GM21786 (cell line): ENCODE measurements around the gene ATG12.
"Not testable (repeated sequence)": the region's sequence is repeated elsewhere in the genome, so short reads cannot be mapped to it uniquely, and the experiment has no call there.

Experiments
- ATAC-seq: cut with Tn5 transposase; IDR thresholded peaks from one replicate; pipeline ENCODE4 v1.9.1; 2021; ENCODE audit not compliant: unreplicated experiment

The ATG12 gene

GRCh38 chr5:115841382-115842088, at the start of gene ATG12, which contains the start of gene AP3S1:
Gene ATG12, minus strand, starts transcription at chr5:115841565. Its CDS starts 13 bp downstream, at chr5:115841552.
Gene AP3S1, plus strand, starts transcription at chr5:115841935. Its CDS starts 103 bp downstream, at chr5:115842038.
- peak; percentile 75 for ATAC-seq

DNA sequence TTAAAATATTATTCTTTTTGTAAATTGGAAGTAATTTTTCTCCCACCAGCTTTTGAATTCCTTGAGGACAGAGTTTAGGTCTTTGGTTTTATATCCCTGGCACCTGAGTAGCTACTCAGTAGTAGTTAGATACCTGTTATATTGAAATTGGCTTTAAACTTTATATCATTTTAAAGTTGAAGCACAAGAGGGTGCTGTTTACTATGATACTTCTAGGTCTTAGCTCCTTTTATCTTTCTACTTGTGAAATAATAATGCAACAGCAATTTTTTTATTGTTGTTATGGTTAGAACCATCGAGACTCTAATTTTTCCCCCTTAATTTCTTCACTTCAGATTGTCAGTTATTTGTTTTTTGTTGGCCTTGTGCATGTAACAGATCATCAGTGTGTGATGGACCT, 46.7 kb upstream of the ATG12 start:
- ATAC-seq = no peak

- not testable (repeated sequence) for ATAC-seq
Measured at GRCh38 chr5:115885208-115885607, 43.8 kb upstream of the ATG12 start.

DNA sequence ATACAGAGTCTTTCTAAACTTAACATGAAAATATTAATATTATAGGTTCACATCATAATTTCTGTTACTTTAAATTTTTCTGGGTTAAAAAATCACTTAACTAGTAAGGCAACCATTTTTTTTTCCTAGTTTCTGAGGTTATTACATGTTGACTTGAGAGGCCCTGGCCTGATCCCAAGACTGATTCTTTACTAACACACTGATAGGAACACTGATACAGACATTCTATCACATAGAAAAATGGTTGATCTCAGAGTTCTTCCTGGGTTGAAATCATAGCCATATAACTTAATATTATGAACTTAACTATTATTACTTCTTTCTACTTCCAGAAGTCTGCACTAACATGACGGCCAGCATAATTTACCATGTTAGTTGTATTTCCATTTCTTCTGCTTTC, 43.3 kb upstream of the ATG12 start:
- ATAC-seq = no peak

DNA sequence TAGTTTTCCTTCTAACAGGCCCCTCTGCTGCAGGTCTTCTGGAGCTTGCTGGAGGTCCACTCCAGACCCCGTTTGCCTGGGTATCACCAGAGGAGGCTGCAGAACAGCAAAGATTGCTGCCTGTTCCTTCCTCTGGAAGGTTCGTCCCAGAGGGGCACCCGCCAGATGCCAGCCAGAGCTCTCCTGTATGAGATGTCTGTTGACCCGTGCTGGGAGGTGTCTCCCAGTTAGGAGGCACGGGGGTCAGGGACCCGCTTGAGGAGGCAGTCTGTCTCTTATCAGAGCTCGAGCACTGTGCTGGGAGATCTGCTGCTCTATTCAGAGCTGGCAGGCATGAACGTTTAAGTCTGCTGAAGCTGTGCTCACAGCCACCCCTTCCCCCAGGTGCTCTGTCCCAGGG, 41.1 kb upstream of the ATG12 start:
- ATAC-seq = not testable (repeated sequence)

DNA sequence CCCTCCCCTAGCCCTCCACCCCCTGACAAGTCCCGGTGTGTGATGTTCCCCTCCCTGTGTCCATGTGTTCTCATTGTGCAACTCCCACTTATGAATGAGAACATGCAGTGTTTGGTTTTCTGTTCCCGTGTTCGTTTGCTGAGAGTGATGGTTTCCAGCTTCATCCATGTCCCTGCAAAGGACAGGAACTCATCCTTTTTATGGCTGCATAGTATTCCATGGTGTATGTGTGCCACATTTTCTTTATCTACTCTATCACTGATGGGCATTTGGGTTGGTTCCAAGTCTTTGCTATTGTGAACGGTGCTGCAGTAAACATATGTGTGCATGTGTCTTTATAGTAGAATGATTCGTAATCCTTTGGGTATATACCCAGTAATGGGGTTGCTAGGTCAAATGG, 36.0 kb upstream of the ATG12 start:
- ATAC-seq = not testable (repeated sequence)

GRCh38 chr5:115875447-115875846, 34.1 kb upstream of the ATG12 start:
- ATAC-seq = no peak

GRCh38 chr5:115873392-115873791, 32.0 kb upstream of the ATG12 start:
- ATAC-seq = no peak

- no peak for ATAC-seq
Measured at GRCh38 chr5:115872447-115872846, 31.1 kb upstream of the ATG12 start.

DNA sequence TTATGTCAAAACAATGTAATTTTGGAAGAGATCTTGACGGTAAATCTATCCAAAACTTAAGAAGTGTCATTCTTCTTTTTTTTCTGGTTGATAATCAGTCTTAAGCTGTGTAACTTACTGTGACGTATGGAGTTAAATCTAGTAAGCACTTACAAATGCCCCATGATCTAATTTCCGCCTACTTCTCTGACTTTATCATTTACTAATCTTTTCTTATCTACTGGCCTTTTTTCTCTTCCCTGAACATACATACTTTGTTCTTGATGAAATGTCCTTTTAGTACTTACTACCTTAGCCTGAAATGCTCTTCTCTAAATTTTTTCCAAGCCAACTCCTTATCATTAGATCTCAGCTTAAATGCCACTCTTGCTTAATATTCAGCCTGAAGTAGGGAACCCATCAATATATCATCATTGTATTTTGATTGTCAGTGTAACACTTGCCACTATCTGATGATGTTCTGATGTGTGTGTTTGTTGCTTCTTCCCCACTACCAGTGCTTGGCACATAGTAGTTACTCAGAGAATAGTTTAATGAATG, 28.0 kb upstream of the ATG12 start:
- no peak for ATAC-seq

- ATAC-seq = no peak
Measured at GRCh38 chr5:115859378-115859777, 18.0 kb upstream of the ATG12 start.

GRCh38 chr5:115858396-115858795, 17.0 kb upstream of the ATG12 start:
- no peak for ATAC-seq

DNA sequence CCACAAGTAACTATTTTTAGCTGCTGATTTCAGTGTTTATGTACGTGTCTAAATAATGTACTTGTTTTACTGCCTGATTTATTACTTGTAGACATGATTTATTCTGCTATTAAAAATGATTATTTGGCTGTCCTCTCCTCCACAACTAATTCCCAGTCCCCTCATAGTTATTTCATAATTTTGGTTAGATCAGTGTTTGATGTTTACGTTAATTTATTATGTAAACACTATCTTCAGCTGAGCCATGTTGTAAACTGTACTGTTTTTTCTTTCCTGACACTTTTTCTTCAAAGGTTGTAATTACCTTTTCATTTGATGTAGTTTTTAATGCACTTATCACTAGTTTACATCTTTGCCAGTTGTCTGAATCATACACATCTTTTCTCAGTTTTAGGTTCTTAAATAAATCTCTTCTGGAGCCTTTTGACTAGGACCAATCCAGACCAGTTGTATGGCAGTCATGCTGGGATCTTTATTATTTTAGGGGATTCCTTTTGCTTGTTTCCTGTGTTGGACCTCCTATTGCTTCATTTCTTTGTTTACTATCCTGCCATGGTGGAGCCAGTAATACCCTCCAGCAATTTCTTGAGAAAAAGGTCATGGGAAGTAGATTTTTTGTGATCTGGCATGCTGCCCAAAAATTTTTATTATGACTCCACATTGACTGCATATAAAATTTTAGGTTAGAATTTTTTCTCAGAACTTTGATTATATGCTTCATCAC, 16.4 kb upstream of the ATG12 start:
- no peak for ATAC-seq

GRCh38 chr5:115857057-115857479, 15.7 kb upstream of the ATG12 start:
- ATAC-seq = no peak

GRCh38 chr5:115855959-115856358, 14.6 kb upstream of the ATG12 start:
- no peak for ATAC-seq

DNA sequence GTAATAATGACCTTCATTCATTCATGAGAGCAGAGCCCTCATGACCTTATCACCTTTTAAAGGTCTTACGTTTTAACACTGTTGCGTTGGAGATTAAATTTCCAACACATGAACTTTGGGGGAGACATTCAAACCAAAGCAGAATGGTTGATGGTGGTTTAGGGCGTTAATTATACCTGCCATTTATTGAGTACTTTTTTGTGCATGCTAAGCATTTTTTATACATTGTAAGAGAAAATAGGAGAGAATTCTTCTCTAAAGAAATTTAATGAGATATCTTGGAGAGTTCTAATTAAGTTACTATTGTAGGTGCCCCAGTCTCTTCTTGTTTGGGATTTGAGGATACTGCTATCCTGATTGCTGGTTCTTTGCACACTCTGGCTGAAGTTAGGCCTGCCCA, 12.8 kb upstream of the ATG12 start:
- no peak for ATAC-seq

DNA sequence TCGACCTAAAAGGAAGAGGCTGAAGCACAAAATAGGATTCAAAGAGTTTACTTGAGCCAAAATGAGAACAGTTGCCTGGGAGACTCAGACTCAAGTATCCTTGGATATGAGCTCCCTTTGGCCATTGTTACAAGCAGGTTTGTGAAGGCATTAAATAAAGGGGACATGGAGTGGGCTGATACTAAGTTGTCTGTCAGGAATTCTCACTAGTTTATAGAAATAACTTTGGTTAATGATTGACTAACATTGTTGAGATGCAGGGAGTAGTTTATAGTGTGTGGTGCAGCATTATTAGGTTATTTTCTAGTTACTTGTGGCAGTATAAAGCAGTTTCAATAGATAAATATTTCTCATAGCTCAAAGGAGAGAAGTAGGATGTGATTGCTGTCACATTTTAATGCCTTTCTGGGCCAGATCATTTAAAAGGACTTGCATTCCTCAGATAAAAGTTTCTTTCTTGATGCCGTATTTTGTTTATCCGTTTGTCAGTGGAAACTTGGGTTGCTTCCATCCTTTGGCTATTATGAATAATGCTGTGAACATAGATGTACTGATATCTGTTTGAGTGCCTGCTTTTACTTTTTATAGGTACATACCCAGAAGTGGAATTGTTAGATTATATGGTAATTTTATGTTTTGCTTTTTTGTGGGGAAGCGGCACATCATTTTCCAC, 9.5 kb upstream of the ATG12 start:
- ATAC-seq = no peak

DNA sequence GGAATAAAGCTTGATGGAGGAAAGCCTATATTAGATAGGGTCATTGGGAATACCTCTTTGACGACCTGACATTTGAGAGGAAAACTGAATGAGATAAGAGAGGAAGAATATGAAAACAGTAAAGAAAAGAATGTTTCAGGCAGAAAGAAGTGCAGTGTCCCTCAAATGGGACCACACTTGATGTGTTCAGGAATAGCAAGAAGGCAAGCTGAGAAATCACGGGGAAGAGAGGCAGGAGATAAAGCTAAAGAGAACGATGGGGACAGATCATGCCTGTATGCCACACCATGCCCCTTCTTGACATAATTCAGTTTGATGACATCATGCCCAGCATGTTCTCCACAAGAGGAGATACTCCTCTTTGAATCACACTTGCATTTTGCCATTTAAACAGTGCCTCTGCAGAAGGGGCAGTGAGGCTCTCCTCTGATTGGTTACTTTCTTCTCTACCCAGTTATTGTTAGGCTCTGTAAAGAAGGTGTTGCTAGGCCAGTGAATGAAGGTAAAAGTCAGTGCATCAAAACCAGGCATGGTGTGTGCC, 8.0 kb upstream of the ATG12 start:
- no peak for ATAC-seq

- no peak for ATAC-seq
Measured at GRCh38 chr5:115847290-115847689, 5.9 kb upstream of the ATG12 start.

DNA sequence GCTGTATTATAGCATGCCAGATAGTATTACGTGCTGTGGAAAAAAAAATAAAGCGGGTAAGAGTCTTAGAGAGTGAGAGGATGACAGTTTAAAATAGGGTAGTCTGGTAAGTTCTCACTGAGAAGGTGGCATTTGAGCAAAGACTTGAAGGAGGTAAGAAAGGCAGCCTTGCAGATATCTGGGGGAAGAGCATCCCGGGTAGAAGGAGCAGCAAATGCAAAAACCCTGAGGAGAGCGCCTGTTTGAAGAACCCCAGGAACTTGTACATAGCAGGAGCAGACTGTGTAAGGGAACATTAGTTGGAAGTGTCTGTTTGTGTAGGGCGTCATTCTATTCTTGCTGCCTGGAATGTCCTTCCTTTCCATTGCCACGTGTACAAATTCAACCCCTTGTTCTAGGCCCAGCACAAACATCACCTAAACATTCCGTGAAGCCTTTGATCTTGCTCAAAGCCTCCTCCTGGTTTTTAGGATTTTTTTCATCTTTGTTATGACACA, 3.0 kb upstream of the ATG12 start:
- no peak for ATAC-seq
